Stimulated activated effector memory CD8-positive, alpha-beta T cell treated with anti-CD3 and anti-CD28 coated beads, Interleukin-12 subunit alpha, Interleukin-12 subunit beta, amount 100 ng/mL, for 72 hours (primary cell): ENCODE results near the gene ADAMTS12.

ENCODE experiments used
- ATAC-seq: fragments of 150-1000 bp; cut with Tn5 transposase; 2 replicates; pipeline ENCODE4 v1.10.0; 2021
- DNase-seq, 2 donors: peaks; one replicate each; pipeline ENCODE4 v3.0.0; 2021 to 2022; ENCODE audit warnings: low spot score in 2 of 2
- H3K27ac Mint-ChIP-seq: one replicate; pipeline ENCODE4 v1.8.0; 2022; ENCODE audit warnings: mild to moderate bottlenecking, mixed read lengths
- H3K36me3 Mint-ChIP-seq: one replicate; pipeline ENCODE4 v1.8.0; 2022; ENCODE audit warnings: mild to moderate bottlenecking, mixed read lengths
- H3K4me1 Mint-ChIP-seq: one replicate; pipeline ENCODE4 v1.8.0; 2022; ENCODE audit warnings: mixed read lengths
- H3K4me3 Mint-ChIP-seq: one replicate; pipeline ENCODE4 v1.8.0; 2022; ENCODE audit warnings: mild to moderate bottlenecking, mixed read lengths
- H3K9me3 Mint-ChIP-seq: one replicate; pipeline ENCODE4 v1.8.0; 2022; ENCODE audit warnings: mixed read lengths

Gene ADAMTS12

GRCh38 chr5:33891788-33892619, at the start of gene ADAMTS12:
Gene ADAMTS12, minus strand, starts transcription at chr5:33891990. Its CDS starts 134 bp downstream, at chr5:33891856.
- ATAC-seq (peak; percentile 24), DNase-seq (no peak)
- Mint-ChIP-seq H3K9me3 (peaks cover 5% of the 10 kb centered on the region), H3K27ac (no peak within 1 kb of the TSS), H3K4me3 (no peak within 1 kb of the TSS), H3K4me1 (no peaks in the 10 kb centered on the region), H3K36me3 (no peaks in the 10 kb centered on the region)

GRCh38 chr5:33941090-33941489, 49.3 kb upstream of the ADAMTS12 start:
- H3K27ac Mint-ChIP-seq: no peak overlapping the region

GRCh38 chr5:33939556-33940262, 47.9 kb upstream of the ADAMTS12 start:
- Mint-ChIP-seq H3K36me3 (no peaks in the 10 kb centered on the region), H3K27ac (no peak overlapping the region), H3K4me1 (no peaks in the 10 kb centered on the region), H3K9me3 (no peaks in the 10 kb centered on the region), H3K4me3 (no peak overlapping the region)
- no peak for DNase-seq
- ATAC-seq: no peak

More at GRCh38 chr5:33941090-33941489, 49.3 kb upstream of the ADAMTS12 start:
- no peak for ATAC-seq
- H3K4me3 Mint-ChIP-seq: no peak overlapping the region
- no peaks in the 10 kb centered on the region for H3K9me3 Mint-ChIP-seq
- no peaks in the 10 kb centered on the region for H3K36me3 Mint-ChIP-seq
- no peaks in the 10 kb centered on the region for H3K4me1 Mint-ChIP-seq
- no peak for DNase-seq

- Mint-ChIP-seq H3K9me3 (no peaks in the 10 kb centered on the region), H3K4me3 (no peak overlapping the region), H3K27ac (no peak overlapping the region), H3K4me1 (no peaks in the 10 kb centered on the region), H3K36me3 (no peaks in the 10 kb centered on the region)
- no peak for ATAC-seq
- DNase-seq: no peak
Measured at GRCh38 chr5:33938881-33939280, 47.1 kb upstream of the ADAMTS12 start.

GRCh38 chr5:33938507-33938796, 46.7 kb upstream of the ADAMTS12 start:
- ATAC-seq (no peak), DNase-seq (no peak)
- no peak overlapping the region for H3K4me3 Mint-ChIP-seq
- no peaks in the 10 kb centered on the region for H3K4me1 Mint-ChIP-seq
- H3K9me3 Mint-ChIP-seq: no peaks in the 10 kb centered on the region
- H3K36me3 Mint-ChIP-seq: no peaks in the 10 kb centered on the region
- no peak overlapping the region for H3K27ac Mint-ChIP-seq

GRCh38 chr5:33937707-33938506, 46.1 kb upstream of the ADAMTS12 start:
- Mint-ChIP-seq H3K4me1 (no peaks in the 10 kb centered on the region), H3K36me3 (no peaks in the 10 kb centered on the region), H3K27ac (no peak overlapping the region), H3K9me3 (no peaks in the 10 kb centered on the region), H3K4me3 (no peak overlapping the region)
- ATAC-seq (no peak), DNase-seq (no peak)

GRCh38 chr5:33937017-33937706, 45.4 kb upstream of the ADAMTS12 start:
- DNase-seq (no peak), ATAC-seq (peak; percentile 14)
- Mint-ChIP-seq H3K36me3 (no peaks in the 10 kb centered on the region), H3K4me1 (no peaks in the 10 kb centered on the region), H3K4me3 (no peak overlapping the region), H3K27ac (no peak overlapping the region), H3K9me3 (no peaks in the 10 kb centered on the region)

- DNase-seq (no peak), ATAC-seq (no peak)
- Mint-ChIP-seq H3K9me3 (no peaks in the 10 kb centered on the region), H3K4me3 (no peak within 1 kb of the TSS), H3K27ac (no peak within 1 kb of the TSS), H3K36me3 (no peaks in the 10 kb centered on the region), H3K4me1 (no peaks in the 10 kb centered on the region)
Measured at GRCh38 chr5:33936381-33937016, 44.7 kb upstream of the ADAMTS12 start, which contains the start of gene RXFP3. Gene RXFP3, plus strand, starts transcription at chr5:33936386. Its CDS starts 355 bp downstream, at chr5:33936741.

GRCh38 chr5:33936004-33936380, 44.2 kb upstream of the ADAMTS12 start:
- peak in 1 of 2 donors; percentile 55 for DNase-seq
- ATAC-seq: peak; percentile 52
- Mint-ChIP-seq H3K36me3 (no peaks in the 10 kb centered on the region), H3K4me3 (no peak overlapping the region), H3K9me3 (no peaks in the 10 kb centered on the region), H3K4me1 (no peaks in the 10 kb centered on the region), H3K27ac (no peak overlapping the region)

GRCh38 chr5:33934176-33934575, 42.4 kb upstream of the ADAMTS12 start:
- no peak for ATAC-seq
- Mint-ChIP-seq H3K27ac (no peak overlapping the region), H3K36me3 (no peaks in the 10 kb centered on the region), H3K9me3 (no peaks in the 10 kb centered on the region), H3K4me3 (no peak overlapping the region), H3K4me1 (no peaks in the 10 kb centered on the region)
- no peak for DNase-seq

- Mint-ChIP-seq H3K4me1 (no peaks in the 10 kb centered on the region), H3K36me3 (no peaks in the 10 kb centered on the region), H3K4me3 (no peak overlapping the region), H3K9me3 (no peaks in the 10 kb centered on the region), H3K27ac (no peak overlapping the region)
- DNase-seq (no peak), ATAC-seq (no peak)
Measured at GRCh38 chr5:33933723-33934169, 42.0 kb upstream of the ADAMTS12 start.

- no peaks in the 10 kb centered on the region for H3K9me3 Mint-ChIP-seq
- ATAC-seq: no peak
- no peak overlapping the region for H3K4me3 Mint-ChIP-seq
- no peaks in the 10 kb centered on the region for H3K4me1 Mint-ChIP-seq
- no peaks in the 10 kb centered on the region for H3K36me3 Mint-ChIP-seq
- H3K27ac Mint-ChIP-seq: no peak overlapping the region
- no peak for DNase-seq
Measured at GRCh38 chr5:33931136-33931535, 39.3 kb upstream of the ADAMTS12 start.

- ATAC-seq: no peak
- Mint-ChIP-seq H3K4me1 (no peaks in the 10 kb centered on the region), H3K9me3 (no peaks in the 10 kb centered on the region), H3K36me3 (no peaks in the 10 kb centered on the region), H3K27ac (no peak overlapping the region), H3K4me3 (no peak overlapping the region)
- no peak for DNase-seq
Measured at GRCh38 chr5:33929925-33930690, 38.3 kb upstream of the ADAMTS12 start.

- Mint-ChIP-seq H3K4me3 (no peak overlapping the region), H3K27ac (no peak overlapping the region), H3K36me3 (no peaks in the 10 kb centered on the region), H3K4me1 (no peaks in the 10 kb centered on the region), H3K9me3 (no peaks in the 10 kb centered on the region)
- ATAC-seq (no peak), DNase-seq (no peak)
Measured at GRCh38 chr5:33928283-33928682, 36.5 kb upstream of the ADAMTS12 start.
